ENCODE results near the gene TIAM2.

- TF ChIP-seq CTCF (IDR thresholded peaks at IDR 0.05) (no peak), POLR2A (IDR thresholded peaks at IDR 0.05) (no peak), EP300 (IDR thresholded peaks at IDR 0.05; ENCODE audit: low read depth) (no peak), POLR2AphosphoS5 (IDR thresholded peaks at IDR 0.05) (no peak)
Measured at GRCh38 chr6:155010940-155011339, 15.8 kb downstream of the TIAM2 start.

Measured in transverse colon (tissue), 4 donors.